HUES64 (cell line): ENCODE results near the gene LHFPL2.

ENCODE experiments used
- H3K27ac ChIP-seq: 2 replicates; pipeline ENCODE4 v1.7.0; 2013; ENCODE audit warnings: low read depth, low read length, inconsistent platforms
- H3K27me3 ChIP-seq: 2 replicates; pipeline ENCODE4 v1.6.1; 2013; ENCODE audit warnings: mild to moderate bottlenecking, low read length; ENCODE audit not compliant: insufficient read depth
- H3K36me3 ChIP-seq: 2 replicates; pipeline ENCODE4 v1.6.1; 2013; ENCODE audit warnings: mild to moderate bottlenecking, low read length; ENCODE audit not compliant: insufficient read depth
- H3K4me1 ChIP-seq: 2 replicates; pipeline ENCODE4 v1.6.1; 2013; ENCODE audit warnings: mild to moderate bottlenecking, low read length, moderate library complexity; ENCODE audit not compliant: insufficient read depth
- H3K4me3 ChIP-seq: 2 replicates; pipeline ENCODE4 v1.5.1; 2013; ENCODE audit warnings: mild to moderate bottlenecking, low read length, moderate library complexity
- H3K9ac ChIP-seq: 2 replicates; pipeline ENCODE4 v1.6.1; 2013; ENCODE audit warnings: mild to moderate bottlenecking, low read depth, low read length
- H3K9me3 ChIP-seq: 2 replicates; pipeline ENCODE4 v1.6.1; 2013; ENCODE audit warnings: low read depth, low read length; ENCODE audit not compliant: insufficient read depth
- WGBS: fragments of 150-250, 120-280 bp; methylation state at CpG from one replicate; pipeline ENCODE4 v1.1.7; 2013; ENCODE audit warnings: missing lambda C conversion rate; 5-methylcytosine and 5-hydroxymethylcytosine counted together

Gene LHFPL2

DNA sequence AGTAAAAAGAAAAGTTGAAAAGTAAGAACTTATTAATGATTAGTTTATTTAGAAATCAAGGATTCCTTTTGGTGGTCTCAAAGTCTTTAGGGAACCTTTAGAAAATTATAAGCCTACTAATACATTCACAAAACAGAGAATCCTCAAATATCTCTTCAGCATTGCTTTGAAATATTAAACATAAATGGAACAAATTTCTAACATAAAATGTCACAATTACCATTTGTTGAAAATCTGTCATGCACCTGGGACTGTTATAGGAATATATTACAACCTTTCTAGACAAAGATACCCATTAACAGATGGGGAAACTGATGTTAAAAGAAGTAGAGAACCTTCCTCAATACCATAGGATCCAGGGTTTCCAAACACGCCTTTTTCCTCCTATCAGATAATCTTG lies 83.2 kb downstream of the LHFPL2 start:
- 98% methylated on average over 1 of the region's 1 CpG for WGBS
- Histone ChIP-seq H3K27me3 (no peaks in the 10 kb centered on the region), H3K4me1 (peaks cover 27% of the 10 kb centered on the region), H3K27ac (no peak overlapping the region), H3K36me3 (peaks cover 12% of the 10 kb centered on the region), H3K4me3 (no peak overlapping the region), H3K9ac (no peak overlapping the region), H3K9me3 (no peaks in the 10 kb centered on the region)

DNA sequence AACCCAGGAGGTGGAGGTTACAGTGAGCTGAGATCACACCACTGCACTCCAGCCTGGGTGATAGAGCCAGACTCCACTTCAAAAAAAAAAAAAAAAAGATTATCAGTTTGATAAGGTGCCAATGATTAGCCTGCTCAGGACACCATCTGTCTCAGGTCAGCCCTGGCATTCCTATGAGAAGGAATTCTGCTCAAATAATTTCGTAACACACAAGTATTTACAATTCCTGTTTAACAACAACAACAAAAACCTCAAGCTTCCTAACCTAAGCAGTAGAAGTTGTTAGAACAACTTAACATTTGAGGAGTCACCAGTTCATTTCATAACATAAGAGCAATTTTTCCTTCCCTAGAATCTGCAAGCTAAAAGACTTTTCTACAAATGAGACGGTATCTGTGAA lies 85.0 kb downstream of the LHFPL2 start:
- Histone ChIP-seq H3K4me1 (peaks cover 12% of the 10 kb centered on the region), H3K4me3 (no peak overlapping the region), H3K27ac (no peak overlapping the region), H3K9me3 (no peaks in the 10 kb centered on the region), H3K36me3 (peaks cover 12% of the 10 kb centered on the region), H3K9ac (no peak overlapping the region), H3K27me3 (no peaks in the 10 kb centered on the region)
- WGBS = 78% methylated on average over 2 of the region's 2 CpGs

DNA sequence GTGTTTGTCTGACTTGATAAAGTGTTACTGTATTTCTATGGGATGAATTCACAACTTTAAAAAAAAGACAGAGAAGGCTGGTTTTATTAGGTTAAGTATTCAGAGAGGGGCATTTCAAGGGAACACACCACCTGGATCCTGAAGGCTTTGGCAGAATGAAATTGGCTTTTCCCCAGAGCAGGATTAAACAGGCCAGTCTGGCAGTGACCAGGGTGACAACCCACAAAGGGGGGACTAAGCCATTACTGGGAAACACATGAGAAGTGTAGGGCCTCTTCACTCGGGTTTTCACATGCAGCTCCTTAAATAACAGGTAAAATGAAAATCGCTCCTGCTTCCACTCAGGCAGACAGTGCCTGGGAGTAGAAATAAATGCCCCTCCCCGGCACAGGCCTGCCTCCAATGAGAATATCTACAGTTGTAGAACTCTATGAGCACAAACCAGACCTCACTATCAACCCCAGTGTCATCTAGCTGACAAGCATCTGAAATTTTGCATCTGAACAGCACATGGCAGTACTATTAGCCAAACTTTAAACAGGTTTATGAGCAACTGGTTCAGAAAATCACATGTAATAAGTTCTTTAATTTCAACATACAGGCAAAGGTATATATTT lies 85.8 kb downstream of the LHFPL2 start:
- Histone ChIP-seq H3K9ac (no peak overlapping the region), H3K9me3 (no peaks in the 10 kb centered on the region), H3K36me3 (peaks cover 12% of the 10 kb centered on the region), H3K4me3 (no peak overlapping the region), H3K27me3 (no peaks in the 10 kb centered on the region), H3K27ac (no peak overlapping the region), H3K4me1 (peaks cover 4% of the 10 kb centered on the region)
- 93% methylated on average over 3 of the region's 3 CpGs for WGBS

DNA sequence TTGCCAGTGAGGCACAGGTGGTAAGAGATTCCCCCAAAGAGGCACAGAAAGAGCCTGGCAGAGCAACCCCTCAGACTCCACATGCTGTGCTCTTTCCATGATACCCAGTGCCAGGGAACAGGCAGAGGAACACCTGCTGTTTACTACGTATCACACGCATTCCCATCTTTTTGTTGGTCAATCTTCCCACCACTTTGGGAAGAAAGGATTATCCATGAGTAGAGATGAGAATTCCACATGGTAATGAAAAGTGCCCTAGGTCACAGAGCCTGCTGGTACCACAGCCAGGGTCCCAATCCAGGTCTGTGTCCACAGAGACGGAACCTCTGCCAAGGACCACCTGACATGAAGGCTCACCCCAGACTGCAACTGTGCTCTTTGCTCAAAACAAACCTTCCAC lies 86.6 kb downstream of the LHFPL2 start:
- WGBS = 91% methylated on average over 3 of the region's 3 CpGs
- H3K9me3 ChIP-seq = no peaks in the 10 kb centered on the region

DNA sequence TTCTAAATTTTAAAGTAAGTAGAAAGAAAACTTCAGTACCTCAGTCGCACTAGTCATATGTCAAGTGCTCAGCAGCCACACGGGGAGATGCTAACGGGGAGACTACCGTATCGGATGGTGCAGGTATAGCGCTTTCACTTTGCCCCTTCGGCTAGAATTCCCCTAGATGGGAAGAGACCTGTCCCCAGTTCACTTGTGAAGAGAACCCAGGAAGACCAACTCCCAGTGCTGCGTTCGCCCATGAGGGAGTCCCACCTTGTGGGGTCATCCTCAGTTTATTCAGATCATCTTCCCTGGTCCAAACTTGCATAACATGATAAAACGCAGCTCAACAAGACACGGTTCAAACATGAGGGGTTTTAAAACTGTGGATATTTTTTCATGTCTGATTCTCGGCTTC lies 87.3 kb downstream of the LHFPL2 start:
- Histone ChIP-seq H3K9me3 (no peaks in the 10 kb centered on the region), H3K36me3 (peaks cover 12% of the 10 kb centered on the region), H3K27me3 (no peaks in the 10 kb centered on the region), H3K4me3 (no peak overlapping the region), H3K4me1 (no peaks in the 10 kb centered on the region), H3K27ac (no peak overlapping the region), H3K9ac (no peak overlapping the region)
- WGBS = 97% methylated on average over 12 of the region's 12 CpGs

More for the DNA sequence above, 86.6 kb downstream of the LHFPL2 start:
- Histone ChIP-seq H3K27ac (no peak overlapping the region), H3K4me3 (no peak overlapping the region), H3K36me3 (peaks cover 12% of the 10 kb centered on the region), H3K27me3 (no peaks in the 10 kb centered on the region), H3K9ac (no peak overlapping the region), H3K4me1 (no peaks in the 10 kb centered on the region)

DNA sequence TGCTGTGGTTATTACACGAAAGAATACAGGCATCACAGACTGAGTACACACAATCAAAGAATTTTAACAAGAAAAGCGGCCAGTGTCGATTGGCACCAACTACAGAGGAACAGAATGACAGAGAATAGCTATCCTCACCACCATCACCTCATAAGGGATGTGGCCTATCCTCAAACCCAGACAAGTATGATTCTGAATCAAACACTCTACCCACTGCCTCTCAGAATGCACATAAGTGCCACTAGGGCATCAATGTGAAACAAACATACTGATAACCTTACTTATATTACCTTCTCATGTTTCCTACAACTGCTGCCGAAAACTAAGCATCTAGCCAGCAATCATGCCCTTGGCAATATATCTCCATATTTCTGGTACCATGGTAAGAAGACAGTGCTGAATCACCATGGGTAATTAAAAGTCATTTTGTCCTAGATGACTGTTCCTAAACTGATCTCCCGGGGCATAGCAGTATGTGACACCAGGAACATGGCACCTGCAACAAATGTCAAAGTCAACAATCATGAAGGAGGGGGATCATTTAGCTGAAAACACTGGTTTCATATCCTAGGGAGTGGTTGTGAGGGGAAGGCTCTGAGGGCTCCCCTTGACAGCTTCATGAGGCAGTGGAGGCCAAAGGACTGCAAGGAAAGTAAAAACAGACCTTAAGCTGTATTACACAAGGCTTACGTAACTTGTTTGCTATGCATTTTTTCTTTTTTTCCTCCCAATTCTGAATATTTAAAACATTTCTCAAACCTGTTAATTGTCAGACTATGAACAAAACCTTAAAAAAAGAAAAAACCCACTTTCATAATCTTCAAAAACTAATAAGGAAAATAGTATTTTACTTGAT lies 88.3 kb downstream of the LHFPL2 start:
- H3K4me3 ChIP-seq = no peak overlapping the region
- peaks cover 12% of the 10 kb centered on the region for H3K36me3 ChIP-seq
- no peak overlapping the region for H3K9ac ChIP-seq
- 96% methylated on average over 6 of the region's 6 CpGs for WGBS
- no peaks in the 10 kb centered on the region for H3K27me3 ChIP-seq
- H3K27ac ChIP-seq = no peak overlapping the region
- no peaks in the 10 kb centered on the region for H3K9me3 ChIP-seq
- no peaks in the 10 kb centered on the region for H3K4me1 ChIP-seq

DNA sequence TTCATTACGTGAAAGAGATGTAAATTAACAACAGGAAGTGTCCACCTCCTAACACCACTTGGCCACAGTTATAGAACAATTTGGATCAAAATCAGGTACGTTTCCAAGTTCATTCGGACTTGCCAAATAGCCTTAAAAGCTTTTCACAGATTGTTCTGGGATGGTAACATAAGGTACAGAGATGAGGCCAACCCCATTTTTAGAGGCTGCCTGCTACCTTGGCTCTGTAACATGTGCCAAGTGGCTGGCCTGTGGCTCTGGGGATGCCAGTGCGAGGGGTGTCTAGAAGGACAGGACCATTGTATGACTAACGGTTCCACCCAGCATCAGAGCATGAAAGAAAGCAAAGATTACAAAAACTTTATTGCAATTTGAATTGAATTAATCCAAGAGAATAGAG lies 91.0 kb downstream of the LHFPL2 start:
- Histone ChIP-seq H3K27me3 (no peaks in the 10 kb centered on the region), H3K27ac (no peak overlapping the region), H3K36me3 (no peaks in the 10 kb centered on the region), H3K4me3 (no peak overlapping the region), H3K9me3 (no peaks in the 10 kb centered on the region), H3K4me1 (no peaks in the 10 kb centered on the region), H3K9ac (no peak overlapping the region)
- 95% methylated on average over 5 of the region's 5 CpGs for WGBS

DNA sequence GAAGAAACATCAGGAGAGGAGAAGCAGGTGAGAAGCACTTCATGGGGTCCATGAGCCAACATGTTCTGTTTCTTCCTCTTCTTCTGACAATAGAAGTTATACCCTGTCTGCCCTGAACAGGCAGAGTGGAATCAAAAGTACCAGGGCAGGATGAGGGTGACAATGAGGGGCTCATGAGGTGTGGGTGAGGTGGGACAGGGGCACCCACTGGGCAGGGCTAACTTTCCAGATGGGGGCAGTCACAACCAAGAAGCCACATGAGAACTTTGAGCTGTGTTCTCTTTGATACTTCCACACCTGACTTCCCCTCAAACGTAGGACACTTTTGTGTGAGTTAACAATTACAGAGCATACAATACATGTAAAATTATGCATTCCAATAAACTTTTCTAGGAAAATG lies 92.7 kb downstream of the LHFPL2 start:
- 80% methylated on average over 1 of the region's 1 CpG for WGBS
- Histone ChIP-seq H3K27me3 (no peaks in the 10 kb centered on the region), H3K36me3 (no peaks in the 10 kb centered on the region), H3K27ac (no peak overlapping the region), H3K4me1 (no peaks in the 10 kb centered on the region), H3K9ac (no peak overlapping the region), H3K9me3 (0 out of 2 replicates have a peak, but pooled peaks cover 2% of the 10 kb centered on the region), H3K4me3 (no peak overlapping the region)

DNA sequence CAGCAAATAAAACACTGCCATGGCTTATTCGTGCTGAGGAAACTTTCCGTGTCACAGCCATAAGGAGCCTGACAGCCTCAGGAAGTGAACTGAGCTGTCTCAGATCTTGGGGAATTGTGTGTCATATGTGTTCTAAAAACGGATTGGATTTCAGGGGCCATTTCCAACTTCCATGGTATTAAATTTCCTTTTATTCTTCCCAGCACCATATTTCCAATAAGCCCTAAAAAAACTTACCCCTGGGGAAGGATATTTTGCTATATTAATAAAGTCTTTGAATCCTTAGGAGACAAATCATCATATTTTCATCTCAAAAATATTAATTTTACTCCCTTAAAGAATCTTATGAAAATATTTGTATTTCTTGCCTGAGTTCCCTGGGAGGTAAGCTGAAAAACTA lies 93.9 kb downstream of the LHFPL2 start:
- Histone ChIP-seq H3K27me3 (no peaks in the 10 kb centered on the region), H3K4me3 (no peak overlapping the region), H3K9ac (no peak overlapping the region), H3K9me3 (peaks cover 7% of the 10 kb centered on the region; the same call in 1 of the 2 replicates), H3K4me1 (no peaks in the 10 kb centered on the region), H3K36me3 (peaks cover 3% of the 10 kb centered on the region; the same call in 1 of the 2 replicates), H3K27ac (no peak overlapping the region)
- WGBS = 93% methylated on average over 3 of the region's 3 CpGs

DNA sequence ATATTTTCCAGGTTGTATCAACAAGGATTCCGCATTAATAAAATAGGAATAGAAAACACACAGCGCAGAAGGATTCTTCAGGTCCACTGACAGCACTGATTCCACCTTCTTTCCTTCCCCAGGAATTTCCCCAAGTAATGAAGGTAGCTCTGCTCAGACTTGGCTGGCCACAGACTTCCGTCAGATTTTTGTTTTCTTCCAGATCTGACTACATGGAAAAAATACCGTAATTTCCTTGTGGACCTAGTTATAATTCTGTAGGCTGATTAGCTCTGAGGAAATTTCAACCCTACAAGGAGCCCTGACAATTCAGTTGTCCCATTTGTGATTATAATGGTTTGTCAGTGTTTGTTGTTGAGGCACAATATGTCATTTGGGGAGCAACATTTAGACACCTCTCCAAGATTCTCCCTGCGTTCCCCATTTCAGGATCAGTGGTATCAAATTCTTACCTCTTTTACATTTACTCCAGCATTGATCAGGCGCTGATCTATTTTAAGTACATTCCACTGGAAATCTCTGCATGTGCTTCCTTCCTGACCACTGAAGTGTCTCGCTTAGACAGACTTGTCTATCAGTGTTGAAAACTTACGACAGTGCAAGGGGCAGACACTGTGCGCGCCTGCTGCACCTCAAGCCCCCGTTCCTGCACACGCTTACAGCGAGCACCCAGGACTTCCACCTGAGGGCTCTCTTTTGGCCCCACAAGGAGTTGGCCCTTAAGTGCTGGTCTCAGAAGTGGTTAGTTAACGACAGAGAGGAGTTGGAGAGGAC lies 94.8 kb downstream of the LHFPL2 start:
- Histone ChIP-seq H3K4me3 (no peak overlapping the region), H3K36me3 (peaks cover 7% of the 10 kb centered on the region), H3K27me3 (no peaks in the 10 kb centered on the region), H3K27ac (no peak overlapping the region), H3K9me3 (peaks cover 7% of the 10 kb centered on the region; the same call in 1 of the 2 replicates), H3K4me1 (no peaks in the 10 kb centered on the region), H3K9ac (no peak overlapping the region)
- WGBS = 94% methylated on average over 14 of the region's 14 CpGs
